Coronary artery (tissue), 2 donors: ENCODE measurements around the gene KBTBD3.

ENCODE experiments used
- DNase-seq: peaks from one replicate; pipeline ENCODE4 v3.0.0-alpha.2; 2017; ENCODE audit warnings: low spot score
- H3K27ac ChIP-seq, 2 donors: fragments of 200-600 bp; sonication (generic); one replicate each; pipeline ENCODE4 v1.5.1; 2016 to 2019
- H3K4me3 ChIP-seq: fragments of 200-600 bp; sonication (generic); 2 replicates; pipeline ENCODE4 v1.5.1; 2016; ENCODE audit warnings: mild to moderate bottlenecking, moderate library complexity
- CTCF ChIP-seq: fragments of 200-600 bp; sonication (generic); IDR thresholded peaks from one replicate; pipeline ENCODE4 v1.5.1; 2019; ENCODE audit warnings: antibody characterized with exemption

Gene KBTBD3

GRCh38 chr11:106032861-106033260, 44.3 kb downstream of the KBTBD3 start:
- TF ChIP-seq CTCF = no peak
- H3K27ac ChIP-seq = no peak overlapping the region
- no peak for DNase-seq
- no peak overlapping the region for H3K4me3 ChIP-seq

GRCh38 chr11:106031936-106032335, 45.2 kb downstream of the KBTBD3 start:
- DNase-seq = no peak
- Histone ChIP-seq H3K4me3 (no peak overlapping the region), H3K27ac (no peak overlapping the region)
- TF ChIP-seq CTCF = no peak

DNA sequence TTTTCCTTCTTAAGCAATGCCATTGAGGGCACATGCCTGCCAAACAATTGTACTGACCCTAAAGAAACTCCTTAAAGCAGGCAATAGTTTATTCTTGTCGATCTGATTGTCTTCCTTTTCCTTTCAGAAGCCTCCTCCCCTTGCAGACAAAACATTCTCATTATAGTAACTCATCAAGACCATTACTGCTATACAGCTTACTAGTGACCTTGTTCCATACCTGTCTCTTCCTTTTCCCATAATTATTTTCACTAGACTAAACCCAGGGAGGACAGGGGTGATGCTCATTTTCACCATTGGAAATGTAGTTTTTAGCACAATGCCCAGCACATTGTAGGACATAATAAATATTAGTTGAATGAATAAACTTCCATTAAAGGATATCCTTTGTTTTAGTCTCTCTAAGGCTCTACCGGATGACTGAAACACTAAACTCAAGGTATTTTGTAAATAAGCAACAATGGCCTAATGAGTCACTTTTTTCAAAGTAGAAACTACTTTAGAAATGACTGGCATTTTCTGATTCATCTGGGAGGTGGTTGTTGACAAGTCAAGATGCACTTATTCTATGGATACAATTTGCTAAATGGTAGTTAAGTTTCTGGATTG, 45.8 kb downstream of the KBTBD3 start:
- Histone ChIP-seq H3K27ac (no peak overlapping the region), H3K4me3 (no peak overlapping the region)
- TF ChIP-seq CTCF = no peak
- no peak for DNase-seq

- no peak for TF ChIP-seq CTCF
- Histone ChIP-seq H3K4me3 (no peak overlapping the region), H3K27ac (no peak overlapping the region)
- no peak for DNase-seq
Observed at GRCh38 chr11:106030609-106031008, 46.5 kb downstream of the KBTBD3 start.

DNA sequence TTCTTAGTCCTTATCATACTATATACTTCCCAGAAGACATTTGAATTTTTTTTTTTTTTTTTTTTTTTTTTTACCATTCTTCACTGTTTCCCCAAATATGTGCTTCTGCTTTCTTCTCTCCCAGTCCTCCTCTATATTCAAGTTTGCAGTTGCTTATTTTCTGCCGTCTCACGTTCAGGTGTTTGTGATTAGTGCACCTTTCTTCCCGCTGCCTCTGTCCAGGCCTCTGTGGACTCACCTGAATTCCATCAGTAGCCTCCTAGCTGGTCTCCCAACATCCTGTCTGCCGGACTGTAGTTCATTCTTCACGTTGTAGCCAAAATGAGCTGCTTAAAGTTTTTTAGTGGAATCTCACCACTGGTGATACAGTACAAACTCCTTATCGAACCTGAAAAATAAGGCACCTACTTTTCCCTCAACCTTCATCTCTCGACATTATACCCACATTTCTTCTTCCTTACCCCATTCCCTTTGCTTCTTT, 54.3 kb downstream of the KBTBD3 start:
- TF ChIP-seq CTCF = no peak
- peak overlapping the region; percentile 87 for H3K4me3 ChIP-seq
- peak overlapping the region; percentile 54 to 64 for H3K27ac ChIP-seq
- DNase-seq = no peak

GRCh38 chr11:106021967-106022794, 55.0 kb downstream of the KBTBD3 start, which contains the start of gene MSANTD4:
Gene MSANTD4, minus strand, starts transcription at chr11:106022240. Its CDS starts 11,323 bp downstream, at chr11:106010917.
- peak within 1 kb of the TSS; percentile 74 to 89 for H3K27ac ChIP-seq
- H3K4me3 ChIP-seq = peak within 1 kb of the TSS; percentile 87
- peak; percentile 100 for DNase-seq
- TF ChIP-seq CTCF = no peak
